HepG2 (cell line): ENCODE measurements around the gene THSD4. TPM values are rescaled to one million over a fixed set of nuclear protein-coding genes. Genes with fewer than 3 reads are reported as not detected.

Experiments used
- ATAC-seq: fragments of 200-7000 bp; cut with Tn5 transposase; 3 replicates; pipeline ENCODE4 v1.9.1; 2020; ENCODE audit warnings: mild to moderate bottlenecking, moderate library complexity
- BruUV-seq: library from RNA; stranded (reverse); fragments of 400-500 nt; replicated peaks from 2 replicates; lab custom pipeline; 2021; lab: Mats Ljungman, UMichigan
- CTCF ChIA-PET: fragments of 300-600 bp; formaldehyde crosslinking; extraction: SDS; loops from one replicate; lab custom pipeline; 2021; ENCODE audit warnings: low total read pairs, inconsistent platforms, low intra/inter-chr PET ratio; lab: Yijun Ruan, JAX
- POLR2A ChIA-PET: fragments of 350-600 bp; sonication (Branson Sonifier 250); formaldehyde crosslinking; loops from one replicate; lab custom pipeline; 2020; ENCODE audit warnings: antibody characterized with exemption, inconsistent platforms; lab: Yijun Ruan, JAX
- DNase-seq: peaks from one replicate; pipeline ENCODE4 v3.0.0-alpha.2; 2015; ENCODE audit warnings: low spot score
- FAIRE-seq: peaks from 3 replicates; lab custom pipeline; 2011; peaks lifted over from hg19 to GRCh38; lab: Jason Lieb, UNC
- H2AFZ ChIP-seq: one replicate; pipeline ENCODE4 v1.6.1; 2011; ENCODE audit warnings: low read length, inconsistent platforms
- H3K27ac ChIP-seq: fragments of 300-600 bp; 3 replicates; pipeline ENCODE4 v1.8.0; 2011; ENCODE audit warnings: mixed run types, mild to moderate bottlenecking, mixed read lengths, low read length, inconsistent platforms; ENCODE audit not compliant: insufficient read depth; ENCODE audit errors: extremely low read length
- H3K27me3 ChIP-seq, 2 experiments: fragments of 200-600 bp in 1 of 2; 2 replicates in 1 of 2; 3 replicates in 1 of 2; pipeline versions ENCODE4 v1.6.0 to v1.8.0; 2011; ENCODE audit warnings: low read length in 2 of 2, mild to moderate bottlenecking in 2 of 2, moderate library complexity in 2 of 2, inconsistent platforms in 1 of 2; ENCODE audit not compliant: insufficient read depth in 2 of 2, control insufficient read depth in 1 of 2
- H3K36me3 ChIP-seq, 2 experiments: fragments of 200-600 bp in 1 of 2; replicated peaks in 1 of 2; 2 replicates in 1 of 2; 3 replicates in 1 of 2; pipeline versions ENCODE4 v1.5.1 to v1.8.0; 2011; ENCODE audit warnings: low read length in 2 of 2, inconsistent platforms in 1 of 2; ENCODE audit not compliant: insufficient read depth in 2 of 2, control insufficient read depth in 1 of 2
- H3K4me1 ChIP-seq: 2 replicates; pipeline ENCODE4 v1.5.1; 2012; ENCODE audit warnings: low read length, inconsistent platforms; ENCODE audit not compliant: insufficient read depth
- H3K4me2 ChIP-seq: 2 replicates; pipeline ENCODE4 v1.6.0; 2011; ENCODE audit warnings: low read depth, low read length, inconsistent platforms
- H3K4me3 ChIP-seq, 3 experiments: fragments of 200-600 bp in 1 of 3; sonication (generic), shearing (Covaris generic) in 1 of 3; replicated peaks in 1 of 3; 2 replicates each; pipeline ENCODE4 v1.5.1; 2011 to 2016; ENCODE audit warnings: low read length in 3 of 3, inconsistent platforms in 2 of 3, low read depth in 2 of 3, mild to moderate bottlenecking in 2 of 3, control low read depth in 1 of 3, mixed read lengths in 1 of 3; ENCODE audit not compliant: insufficient read depth in 1 of 3
- H3K79me2 ChIP-seq: one replicate; pipeline ENCODE4 v1.6.1; 2011; ENCODE audit warnings: low read length, inconsistent platforms; ENCODE audit not compliant: insufficient read depth
- H3K9ac ChIP-seq: 2 replicates; pipeline ENCODE4 v1.6.0; 2011; ENCODE audit warnings: mild to moderate bottlenecking, low read depth, low read length, inconsistent platforms; ENCODE audit not compliant: insufficient read depth
- H3K9me3 ChIP-seq: 2 replicates; pipeline ENCODE4 v1.5.1; 2012; ENCODE audit warnings: mild to moderate bottlenecking, low read length
- H4K20me1 ChIP-seq: 2 replicates; pipeline ENCODE4 v1.6.0; 2011; ENCODE audit warnings: inconsistent platforms, mild to moderate bottlenecking, low read length, moderate library complexity; ENCODE audit not compliant: insufficient read depth
- MAZ ChIP-seq, 2 experiments: sonication (generic) in 1 of 2; formaldehyde crosslinking in 1 of 2; IDR thresholded peaks; 2 replicates each; pipeline versions ENCODE4 v1.5.0 to v1.6.1; 2012 to 2020; ENCODE audit warnings: low read depth in 2 of 2, mild to moderate bottlenecking in 2 of 2, borderline replicate concordance in 1 of 2, improper control_type of control experiment in 1 of 2, low read length in 1 of 2, missing genetic modification reagents in 1 of 2, moderate library complexity in 1 of 2
- MLX ChIP-seq: IDR thresholded peaks from 2 replicates; pipeline ENCODE4 v1.6.1; 2016
- MTF2 ChIP-seq: sonication (generic); formaldehyde crosslinking; IDR thresholded peaks from 2 replicates; pipeline ENCODE4 v1.5.0; 2020; ENCODE audit warnings: missing genetic modification reagents, borderline replicate concordance
- MYC ChIP-seq: sonication (generic); formaldehyde crosslinking; IDR thresholded peaks from 2 replicates; pipeline ENCODE4 v1.9.0; 2021; ENCODE audit warnings: missing genetic modification reagents, borderline replicate concordance
- MZF1 ChIP-seq: sonication (generic); formaldehyde crosslinking; IDR thresholded peaks from 2 replicates; pipeline ENCODE4 v1.8.1; 2023; ENCODE audit warnings: mild to moderate bottlenecking, missing genetic modification reagents, borderline replicate concordance
- NR1H2 ChIP-seq: sonication (generic); formaldehyde crosslinking; IDR thresholded peaks from 2 replicates; pipeline ENCODE4 v1.8.1; 2022; ENCODE audit warnings: low read depth, missing genetic modification reagents, borderline replicate concordance
- SIX4 ChIP-seq: sonication (generic); formaldehyde crosslinking; IDR thresholded peaks from 2 replicates; pipeline ENCODE4 v1.4.0; 2020; ENCODE audit warnings: missing genetic modification reagents
- SMARCC2 ChIP-seq: fragments of 450-650 bp; IDR thresholded peaks from 2 replicates; pipeline ENCODE4 v1.6.1; 2017; ENCODE audit warnings: antibody characterized with exemption, mild to moderate bottlenecking
- ZBTB40 ChIP-seq, 2 experiments: fragments of 450-650 bp in 1 of 2; sonication (generic) in 1 of 2; formaldehyde crosslinking in 1 of 2; IDR thresholded peaks; 2 replicates each; pipeline versions ENCODE4 v1.6.1 to v1.8.0; 2016 to 2022; ENCODE audit warnings: antibody characterized with exemption in 1 of 2, mild to moderate bottlenecking in 1 of 2, missing genetic modification reagents in 1 of 2
- ZKSCAN8 ChIP-seq: IDR thresholded peaks from 2 replicates; pipeline ENCODE4 v1.6.1; 2016; ENCODE audit warnings: borderline replicate concordance, missing genetic modification reagents, missing compliant biosample characterization
- ZNF33B ChIP-seq: sonication (generic); formaldehyde crosslinking; IDR thresholded peaks from 2 replicates; pipeline ENCODE4 v1.5.1; 2020; ENCODE audit warnings: mild to moderate bottlenecking, missing genetic modification reagents
- ZNF720 ChIP-seq: sonication (generic); formaldehyde crosslinking; IDR thresholded peaks from 2 replicates; pipeline ENCODE4 v1.4.0; 2020; ENCODE audit warnings: missing genetic modification reagents
- ZNF761 ChIP-seq: sonication (generic); formaldehyde crosslinking; conservative IDR thresholded peaks from 2 replicates; pipeline ENCODE4 v1.4.0; 2020; ENCODE audit warnings: mild to moderate bottlenecking, missing genetic modification reagents
- WGBS: methylation state at CpG from one replicate; pipeline ENCODE4 v1.1.6; 2017; ENCODE audit warnings: low lambda C conversion rate; 5-methylcytosine and 5-hydroxymethylcytosine counted together
- in situ Hi-C: cut with HindIII; loops from 2 replicates; pipeline ENCODE4 v1.10.0; 2017; ENCODE audit warnings: low pct_unique_long_range_greater_than_20kb; ENCODE audit not compliant: extremely low pct_ligation_motif_present
- intact Hi-C: fragments of 100-400 bp; cut with micrococcal nuclease; formaldehyde crosslinking; loops from one replicate; pipeline ENCODE4 v1.10.0; 2022; ENCODE audit not compliant: unreplicated experiment
- polyA plus RNA-seq, 8 experiments: library from polyadenylated mRNA; depleted of rRNA in 3 of 8; stranded (reverse) in 7 of 8; unstranded in 1 of 8; fragments of >200 nt; fragmentation: Illumina TruSeq in 4 of 8; extraction: Trizol in 4 of 8; gene quantifications; 2 replicates each; pipeline versions ENCODE4 v1.2.1 to v1.2.3, GENCODE V29; 2011 to 2016; ENCODE audit warnings: low read depth in 4 of 8, missing spikeins in 1 of 8, mixed read lengths in 1 of 8; ENCODE audit not compliant: insufficient read depth in 1 of 8
- total RNA-seq, 5 experiments: library from RNA; depleted of rRNA; stranded (reverse); fragments of >200 nt; fragmentation: Illumina TruSeq; extraction: Trizol; gene quantifications; 2 replicates each; pipeline ENCODE4 v1.2.3, GENCODE V29; 2016; ENCODE audit warnings: low read depth in 1 of 5

Gene THSD4
- total and polyA plus RNA-seq, 2 of the 13 experiments (the other 11 are each of a cell fraction or from before 2014, with no cell fraction given): 0.07 to 0.21 TPM

GRCh38 chr15:71115567-71116351, 488 bp downstream of the THSD4 start:
- POLR2A ChIA-PET: no interaction called here
- no peak for TF ChIP-seq MZF1 (CRISPR knock-in tag)
- no peak for TF ChIP-seq ZNF761 (CRISPR knock-in tag)
- TF ChIP-seq ZNF33B (CRISPR knock-in tag): no peak
- TF ChIP-seq ZNF720 (CRISPR knock-in tag): no peak
- no peak for TF ChIP-seq MYC (CRISPR knock-in tag)
- TF ChIP-seq SIX4 (CRISPR knock-in tag): no peak
- TF ChIP-seq SMARCC2: no peak
- TF ChIP-seq ZBTB40 (IDR thresholded peaks at IDR 0.05): no peak
- no peak for TF ChIP-seq ZBTB40 (CRISPR knock-in tag; IDR thresholded peaks at IDR 0.05)
- 0 out of 2 replicates have a peak, but pooled peaks have one; percentile 16 for TF ChIP-seq MTF2 (CRISPR knock-in tag)
- TF ChIP-seq MLX: no peak
- no peak for TF ChIP-seq NR1H2 (CRISPR knock-in tag)
- TF ChIP-seq MAZ (IDR thresholded peaks at IDR 0.05; ENCODE audit: borderline replicate concordance, low read depth, low read length): no peak
- 0 out of 2 replicates have a peak, but pooled peaks have one; percentile 0 for TF ChIP-seq MAZ (CRISPR knock-in tag; IDR thresholded peaks at IDR 0.05; ENCODE audit: low read depth)
- TF ChIP-seq ZKSCAN8: no peak

More at GRCh38 chr15:71115567-71116351, 488 bp downstream of the THSD4 start:
- intact Hi-C loops: no loop called here
- Histone ChIP-seq H3K4me2 (peak overlapping the region; percentile 51), H3K9me3 (no peaks in the 10 kb centered on the region), H3K79me2 (no peaks in the 10 kb centered on the region), H3K27ac (no peak overlapping the region), H3K4me1 (no peaks in the 10 kb centered on the region), H3K27me3 (peaks cover 0 to 15% of the 10 kb centered on the region in 2 experiments; a peak in 4 of 5 replicates), H3K9ac (no peak overlapping the region), H4K20me1 (no peaks in the 10 kb centered on the region), H3K4me3 (peak overlapping the region in 2 of 3 experiments; percentile 23 to 54; a peak in 2 of 6 replicates), H2AFZ (no peak overlapping the region), H3K36me3 (no peaks in the 10 kb centered on the region)
- no CpG with 5 or more reads among the region's 93 CpGs for WGBS
- no peak for DNase-seq
- no TSS peak for BruUV-seq
- peak; percentile 57 for ATAC-seq
- in situ Hi-C loops: loop anchor here (5.0 to 10.0 kb wide), 2 partner anchors 327 to 689 kb away; no protein-coding TSS in a partner anchor
- CTCF ChIA-PET: interaction anchor here (0.8 to 2.6 kb wide), 2 partner anchors 325 to 685 kb away, joined by 3 to 42 read pairs; no protein-coding TSS in a partner anchor
- FAIRE-seq: no peak
